H4 (cell line): ENCODE measurements around the gene PIAS4. TPM values are rescaled to one million over a fixed set of nuclear protein-coding genes. Genes with fewer than 3 reads are reported as not detected.
"Not testable (repeated sequence)": the region's sequence is repeated elsewhere in the genome, so short reads cannot be mapped to it uniquely, and the experiment has no call there.

ENCODE experiments used
- DNase-seq: peaks from one replicate; pipeline ENCODE4 v3.0.0-alpha.2; 2015; ENCODE audit warnings: low spot score
- total RNA-seq: library from RNA; depleted of rRNA; stranded (reverse); fragments of >200 nt; shearing (Covaris generic); gene quantifications from 2 replicates; pipeline ENCODE4 v1.2.3, GENCODE V29; 2014

The PIAS4 gene
- total RNA-seq, 1 experiment from 2014 or later = 5.7 TPM

DNA sequence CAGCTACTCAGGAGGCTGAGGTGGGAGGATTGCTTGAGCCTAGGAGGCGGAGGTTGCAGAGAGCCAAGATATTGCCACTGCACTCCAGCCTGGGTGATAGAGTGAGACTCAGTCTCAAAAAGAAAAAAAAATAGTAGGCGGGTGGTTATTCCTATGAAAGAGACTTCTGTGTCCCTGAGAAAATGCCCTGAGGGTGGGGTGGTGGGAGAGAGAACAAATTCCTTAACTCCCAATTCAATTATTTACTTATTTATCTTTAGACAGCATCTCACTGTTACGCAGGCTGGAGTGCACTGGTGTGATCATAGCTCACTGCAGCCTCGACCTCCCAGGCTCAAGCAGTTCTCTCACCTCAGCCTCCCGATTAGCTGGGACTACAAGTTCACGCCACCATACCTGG, 11.9 kb upstream of the PIAS4 start:
- DNase-seq = no peak

DNA sequence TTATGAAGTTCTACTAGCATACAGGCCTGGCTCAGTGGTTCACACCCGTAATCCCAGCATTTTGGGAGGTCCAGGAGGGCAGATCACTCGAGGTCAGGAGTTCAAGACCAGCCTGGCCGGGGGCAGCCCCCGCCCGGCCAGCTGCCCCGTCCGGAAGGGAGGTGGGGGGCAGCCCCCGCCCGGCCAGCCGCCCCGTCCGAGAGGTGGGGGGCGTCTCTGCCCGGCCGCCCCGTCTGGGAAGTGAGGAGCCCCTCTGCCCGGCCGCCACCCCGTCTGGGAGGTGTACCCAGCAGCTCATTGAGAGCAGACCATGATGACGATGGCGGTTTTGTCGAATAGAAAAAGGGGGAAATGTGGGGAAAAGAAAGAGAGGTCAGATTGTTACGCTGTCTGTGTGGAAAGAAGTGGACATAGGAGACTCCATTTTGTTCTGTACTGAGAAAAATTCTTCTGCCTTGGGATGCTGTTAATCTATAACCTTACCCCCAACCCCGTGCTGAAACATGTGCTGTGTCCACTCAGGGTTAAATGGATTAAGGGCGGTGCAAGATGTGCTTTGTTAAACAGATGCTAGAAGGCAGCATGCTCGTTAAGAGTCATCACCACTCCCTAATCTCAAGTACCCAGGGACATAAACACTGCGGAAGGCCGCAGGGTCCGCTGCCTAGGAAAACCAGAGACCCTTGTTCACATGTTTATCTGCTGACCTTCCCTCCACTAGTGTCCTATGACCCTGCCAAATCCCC, 8.7 kb upstream of the PIAS4 start:
- not testable (repeated sequence) for DNase-seq

- not testable (repeated sequence) for DNase-seq
These were observed 6.7 kb upstream of the PIAS4 start for GRCh38 chr19:4000798-4001197.

DNA sequence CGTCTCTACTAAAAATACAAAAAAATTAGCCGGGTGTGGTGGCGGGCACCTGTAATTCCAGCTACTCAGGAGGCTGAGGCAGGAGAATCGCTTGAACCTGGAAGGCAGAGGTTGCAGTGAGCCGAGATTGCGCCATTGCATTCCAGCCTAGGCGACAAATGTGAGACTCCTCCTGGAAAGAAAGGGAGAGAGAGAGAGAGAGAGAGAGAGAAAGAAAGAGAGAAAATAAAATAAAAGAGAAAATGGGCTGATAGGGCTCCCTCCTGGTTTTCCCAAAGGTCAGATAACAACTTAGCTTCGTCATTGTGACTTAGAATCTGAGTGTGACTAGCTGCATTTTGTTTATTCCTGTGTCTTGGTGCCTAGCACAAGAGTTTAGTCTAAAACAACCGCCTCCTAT, 2.1 kb upstream of the PIAS4 start:
- DNase-seq = not testable (repeated sequence)

DNA sequence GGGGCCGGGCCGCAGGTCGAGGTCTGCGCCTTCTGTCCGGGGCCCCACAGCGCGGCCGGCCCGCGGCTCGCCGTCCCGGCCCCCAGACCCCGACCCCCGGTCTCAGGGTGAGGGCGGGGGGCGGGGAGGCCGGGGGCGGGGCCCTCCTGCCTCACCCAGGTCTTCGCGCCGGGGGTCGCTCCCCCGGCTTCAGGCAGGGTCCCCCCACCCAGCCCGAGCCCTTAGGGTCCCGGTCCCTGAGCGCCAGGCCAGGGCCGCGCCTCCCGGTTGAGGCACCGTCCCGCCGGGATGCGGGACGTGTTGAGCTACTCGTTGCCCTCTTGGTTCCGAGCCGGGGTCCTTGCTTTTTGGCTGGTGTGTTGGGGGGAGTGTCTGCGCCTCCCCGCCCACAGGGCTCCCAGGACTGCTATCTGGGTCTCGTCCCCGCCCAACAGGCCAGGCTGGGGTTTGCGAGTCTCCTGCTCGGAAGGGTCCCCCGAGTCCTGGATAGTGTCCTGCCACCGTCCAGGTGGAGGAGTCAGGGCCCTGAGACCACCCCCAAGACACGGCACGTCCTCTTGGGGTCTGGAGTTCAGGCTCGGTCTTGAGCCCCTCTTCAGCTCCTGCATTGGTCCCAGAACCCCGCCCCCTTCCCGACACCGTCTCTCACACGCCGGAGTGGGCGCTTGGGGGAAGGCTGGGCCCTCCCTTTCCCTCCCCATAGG, 452 bp downstream of the PIAS4 start:
- DNase-seq = no peak

GRCh38 chr19:4009990-4010807, 2.7 kb downstream of the PIAS4 start:
- DNase-seq = no peak

- DNase-seq = no peak
These were observed 3.2 kb downstream of the PIAS4 start for GRCh38 chr19:4010808-4011110.

- DNase-seq = not testable (repeated sequence)
These were observed 3.9 kb downstream of the PIAS4 start for GRCh38 chr19:4011430-4011829.

DNA sequence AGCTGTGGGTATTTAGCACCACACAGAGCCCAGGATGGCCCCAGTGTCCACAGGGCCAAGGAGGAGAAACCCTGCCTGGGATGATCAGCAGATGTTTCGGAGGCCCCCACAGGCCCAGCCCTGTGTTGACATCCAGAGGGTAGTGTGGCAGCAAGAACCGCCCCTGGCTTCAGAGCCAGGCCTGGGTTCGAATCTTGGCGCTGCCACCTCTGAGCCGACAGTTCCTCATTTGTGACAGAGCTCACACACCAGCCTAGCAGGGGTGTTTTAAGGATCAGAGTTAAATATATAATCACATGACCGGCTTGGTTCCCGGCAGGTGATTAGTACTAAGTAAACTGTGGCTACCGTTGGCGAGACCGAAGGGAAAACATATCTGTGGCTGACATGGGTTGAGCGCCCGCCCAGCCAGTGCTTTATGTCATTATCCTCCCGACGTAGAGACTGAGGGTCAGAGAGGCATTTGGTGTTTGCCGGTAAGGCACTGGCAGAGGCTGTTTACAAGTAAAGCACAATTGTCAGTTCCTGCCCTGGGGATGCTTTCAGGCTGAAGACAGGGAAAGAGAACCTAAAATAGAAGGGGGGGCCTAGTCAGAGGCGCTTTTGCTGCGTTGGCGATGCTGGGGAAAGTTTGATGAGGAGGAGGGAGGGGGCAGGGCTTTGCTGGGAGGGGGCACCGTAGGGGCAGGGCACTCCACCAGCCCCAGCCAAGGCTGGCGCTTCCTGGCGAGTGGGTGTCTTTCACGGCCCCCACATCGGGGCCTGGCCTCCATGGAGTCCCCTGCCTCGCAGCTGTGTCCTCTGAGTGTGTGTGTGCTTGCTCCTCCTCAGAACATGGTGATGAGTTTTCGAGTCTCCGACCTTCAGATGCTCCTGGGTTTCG, 4.8 kb downstream of the PIAS4 start:
- peak; percentile 20 for DNase-seq

- DNase-seq = no peak
These were observed 5.6 kb downstream of the PIAS4 start for GRCh38 chr19:4012975-4013634.

GRCh38 chr19:4013886-4014540, 6.5 kb downstream of the PIAS4 start:
- DNase-seq = no peak

- no peak for DNase-seq
These were observed 7.3 kb downstream of the PIAS4 start for GRCh38 chr19:4014541-4015491.

GRCh38 chr19:4015705-4016402, 8.3 kb downstream of the PIAS4 start:
- no peak for DNase-seq

- DNase-seq = no peak
These were observed 8.9 kb downstream of the PIAS4 start for GRCh38 chr19:4016486-4016885.

DNA sequence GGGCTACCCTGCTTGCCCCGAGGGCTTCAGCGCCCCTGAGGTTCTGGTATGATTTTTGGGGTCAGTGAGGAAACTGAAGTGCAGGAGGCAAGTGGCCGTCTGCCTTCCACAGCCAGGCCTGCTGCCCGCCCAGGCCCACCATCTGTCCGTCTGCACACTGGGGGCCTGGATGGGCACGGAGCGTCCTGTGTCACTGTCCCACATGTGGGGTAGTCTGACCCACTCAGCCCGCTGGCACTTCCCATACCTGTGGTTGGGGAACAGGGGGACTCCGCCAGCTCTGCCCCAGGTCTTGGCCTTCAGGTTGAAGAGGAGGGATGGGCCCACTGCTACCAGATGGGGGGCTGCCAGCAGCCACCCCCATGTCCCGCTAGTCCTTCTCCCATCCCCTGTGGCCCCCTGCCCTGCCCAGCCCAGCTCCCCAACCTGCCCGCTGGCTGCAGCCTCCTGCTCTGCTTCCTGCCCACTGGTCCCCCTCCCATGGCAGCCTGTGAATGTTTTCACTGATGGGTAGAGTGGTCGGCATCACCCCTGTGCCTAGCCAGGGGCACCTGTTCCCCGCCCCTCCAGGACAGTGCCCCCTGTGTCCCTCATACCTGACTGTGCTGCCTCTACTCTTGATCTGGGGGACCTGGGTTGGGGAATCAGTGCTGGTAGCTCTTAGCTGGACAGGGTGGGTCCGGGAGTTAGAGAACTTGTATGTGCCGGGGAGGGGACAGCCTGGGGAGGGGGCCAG, 9.5 kb downstream of the PIAS4 start:
- DNase-seq = no peak

GRCh38 chr19:4018140-4018613, 10.6 kb downstream of the PIAS4 start:
- no peak for DNase-seq

DNA sequence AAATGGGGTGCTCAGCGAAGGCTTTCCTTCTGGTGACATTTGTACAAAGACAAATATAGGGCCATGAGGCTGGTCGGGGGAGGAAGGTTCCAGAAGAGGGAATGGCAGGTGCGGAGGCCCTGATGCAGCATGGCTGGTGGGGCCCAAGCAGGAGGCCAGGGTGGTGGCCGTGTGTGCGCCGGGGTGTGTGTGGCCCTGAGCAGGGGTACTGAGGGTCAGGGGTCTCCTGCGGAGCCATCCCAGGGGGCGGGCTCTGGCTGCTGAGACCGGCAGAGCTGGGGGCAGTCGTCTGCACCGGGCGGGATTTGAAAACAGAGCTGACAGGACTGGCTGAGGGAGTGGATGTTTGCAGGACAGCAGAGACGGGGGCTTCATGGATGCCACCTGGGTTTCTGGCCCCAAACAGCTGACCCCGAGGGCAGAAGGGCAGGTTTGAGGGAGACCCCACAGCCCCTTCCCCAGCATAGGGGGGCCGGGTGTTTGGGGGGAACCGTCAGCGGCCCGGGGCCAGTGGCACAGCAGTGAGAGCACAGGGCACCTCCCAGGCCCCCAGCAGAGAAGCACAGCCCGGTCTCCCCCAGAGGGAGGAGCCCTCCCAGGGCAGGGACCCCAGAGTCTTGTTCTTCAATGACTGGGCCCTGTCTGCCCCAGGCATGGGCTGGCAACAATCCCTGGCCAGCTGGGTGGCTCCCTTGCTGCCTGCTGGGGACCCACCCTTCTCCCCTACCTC, 11.4 kb downstream of the PIAS4 start:
- no peak for DNase-seq
